BE2C (cell line): ENCODE measurements around the gene GTSF1L.

ENCODE experiments used
- DNase-seq: peaks from one replicate; pipeline ENCODE4 v3.0.0-alpha.2; 2020
- H3K27me3 ChIP-seq: fragments of 250-450 bp; sonication (Bioruptor Pico); 2 replicates; pipeline ENCODE4 v1.5.1; 2020; ENCODE audit warnings: mild to moderate bottlenecking
- H3K36me3 ChIP-seq: fragments of 250-450 bp; sonication (Bioruptor Pico); 2 replicates; pipeline ENCODE4 v1.5.1; 2020; ENCODE audit warnings: mild to moderate bottlenecking
- H3K4me1 ChIP-seq: fragments of 250-450 bp; sonication (Bioruptor Pico); 2 replicates; pipeline ENCODE4 v1.5.1; 2020
- H3K4me3 ChIP-seq: 2 replicates; pipeline ENCODE4 v1.5.1; 2011; ENCODE audit warnings: low read depth, low read length
- H3K9me3 ChIP-seq: fragments of 250-450 bp; sonication (Bioruptor Pico); 2 replicates; pipeline ENCODE4 v1.5.1; 2020
- CTCF ChIP-seq: IDR thresholded peaks from 2 replicates; pipeline ENCODE4 v1.5.1; 2012; ENCODE audit warnings: mild to moderate bottlenecking, low read depth, low read length

The GTSF1L gene

GRCh38 chr20:43755390-43755789 lies 28.6 kb upstream of the GTSF1L start:
- Histone ChIP-seq H3K9me3 (no peaks in the 10 kb centered on the region), H3K4me3 (no peak overlapping the region), H3K4me1 (no peaks in the 10 kb centered on the region), H3K27me3 (no peaks in the 10 kb centered on the region), H3K36me3 (no peaks in the 10 kb centered on the region)
- no peak for DNase-seq
- no peak for TF ChIP-seq CTCF

GRCh38 chr20:43752561-43753301 lies 25.9 kb upstream of the GTSF1L start:
- Histone ChIP-seq H3K9me3 (no peaks in the 10 kb centered on the region), H3K36me3 (no peaks in the 10 kb centered on the region), H3K27me3 (no peaks in the 10 kb centered on the region), H3K4me3 (no peak overlapping the region), H3K4me1 (no peaks in the 10 kb centered on the region; the same call in 1 of the 2 replicates)
- DNase-seq, result no peak
- TF ChIP-seq CTCF, result no peak

- H3K36me3 ChIP-seq, result no peaks in the 10 kb centered on the region
- peaks cover 2% of the 10 kb centered on the region for H3K4me1 ChIP-seq
- no peak for DNase-seq
- TF ChIP-seq CTCF, result no peak
- H3K4me3 ChIP-seq, result no peak overlapping the region
- H3K9me3 ChIP-seq, result no peaks in the 10 kb centered on the region; the same call in 1 of the 2 replicates
- H3K27me3 ChIP-seq, result no peaks in the 10 kb centered on the region; the same call in 1 of the 2 replicates
Observed at GRCh38 chr20:43752051-43752360, 25.2 kb upstream of the GTSF1L start.

GRCh38 chr20:43751167-43752050 lies 24.6 kb upstream of the GTSF1L start:
- no peak for DNase-seq
- peaks cover 7% of the 10 kb centered on the region for H3K4me1 ChIP-seq
- no peak for TF ChIP-seq CTCF
- no peaks in the 10 kb centered on the region for H3K36me3 ChIP-seq
- no peaks in the 10 kb centered on the region; the same call in 1 of the 2 replicates for H3K9me3 ChIP-seq
- H3K4me3 ChIP-seq, result no peak overlapping the region
- no peaks in the 10 kb centered on the region; the same call in 1 of the 2 replicates for H3K27me3 ChIP-seq

GRCh38 chr20:43750774-43751166 lies 24.0 kb upstream of the GTSF1L start:
- Histone ChIP-seq H3K36me3 (no peaks in the 10 kb centered on the region), H3K4me3 (no peak overlapping the region), H3K4me1 (peaks cover 12% of the 10 kb centered on the region), H3K27me3 (no peaks in the 10 kb centered on the region; the same call in 1 of the 2 replicates), H3K9me3 (no peaks in the 10 kb centered on the region; the same call in 1 of the 2 replicates)
- DNase-seq, result no peak
- no peak for TF ChIP-seq CTCF
